HG02678 (cell line): Measurements from ENCODE around the gene PRKACG.
A peak's percentile ranks its signal among the peaks of the same experiment; 100 is the strongest.

ENCODE experiments used
- ATAC-seq: cut with Tn5 transposase; IDR thresholded peaks from one replicate; pipeline ENCODE4 v1.9.1; 2021; ENCODE audit warnings: mild to moderate bottlenecking, moderate library complexity; ENCODE audit not compliant: unreplicated experiment

Gene PRKACG

DNA sequence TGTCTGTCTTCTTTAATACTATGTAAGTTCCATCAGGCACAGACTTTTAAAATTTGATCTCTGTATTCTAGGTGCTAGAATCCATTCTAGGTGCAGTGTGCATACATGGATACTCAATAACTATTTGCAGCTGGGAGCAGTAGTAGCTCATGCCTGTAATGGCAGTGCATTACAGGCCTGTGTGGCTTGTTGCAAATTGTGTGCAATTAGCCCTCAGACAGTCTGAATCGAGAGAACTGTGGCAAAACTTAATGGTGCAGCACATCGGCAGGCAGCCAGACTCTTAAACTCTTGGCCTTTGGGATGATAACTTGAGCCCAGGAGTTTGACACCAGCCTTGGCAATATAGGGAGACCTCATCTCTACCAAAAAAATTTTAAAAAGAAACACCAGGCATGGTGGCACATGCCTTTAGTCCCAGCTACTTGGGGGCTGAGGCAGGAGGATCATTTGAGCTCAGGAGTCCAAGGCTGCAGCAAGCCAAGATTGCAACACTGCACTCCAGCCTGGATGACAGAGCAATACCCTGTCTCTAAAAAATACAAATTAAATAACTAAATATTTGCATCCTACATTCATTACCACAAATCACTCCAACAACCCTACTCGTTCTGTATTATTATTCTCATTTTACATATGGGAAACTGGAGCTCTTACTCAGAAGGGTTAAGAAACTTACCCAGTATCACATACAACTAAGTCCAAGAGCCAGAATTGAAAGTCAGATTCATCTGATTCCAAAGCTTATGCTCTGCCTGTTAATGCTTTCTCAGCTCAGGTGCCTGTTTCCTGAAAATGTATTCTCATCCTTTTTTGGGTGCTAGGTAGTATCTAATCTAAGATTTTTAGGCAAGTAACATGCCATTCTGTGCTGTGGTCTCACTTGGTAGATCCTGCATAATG lies 30.1 kb downstream of the PRKACG start:
- no peak for ATAC-seq

DNA sequence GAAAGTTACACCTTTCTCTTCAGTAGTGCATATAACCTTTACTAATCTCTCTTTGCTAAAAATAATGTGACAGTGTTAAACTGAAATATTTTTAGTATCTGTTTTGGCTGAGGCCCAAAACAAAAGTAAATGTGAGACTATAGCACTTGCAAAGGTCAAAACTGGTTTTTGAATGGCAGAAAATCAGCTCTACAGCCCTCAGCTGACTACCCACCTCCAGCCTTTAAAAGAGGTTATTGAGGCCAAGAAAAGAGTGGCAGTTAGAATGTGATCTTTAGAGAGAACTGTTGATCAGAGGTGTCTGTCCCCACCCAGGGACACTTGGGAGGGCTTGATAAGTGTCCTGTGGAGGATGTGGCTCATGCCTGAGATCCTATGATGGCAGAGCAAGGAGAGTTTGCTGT lies 30.9 kb downstream of the PRKACG start:
- ATAC-seq: peak; percentile 37

DNA sequence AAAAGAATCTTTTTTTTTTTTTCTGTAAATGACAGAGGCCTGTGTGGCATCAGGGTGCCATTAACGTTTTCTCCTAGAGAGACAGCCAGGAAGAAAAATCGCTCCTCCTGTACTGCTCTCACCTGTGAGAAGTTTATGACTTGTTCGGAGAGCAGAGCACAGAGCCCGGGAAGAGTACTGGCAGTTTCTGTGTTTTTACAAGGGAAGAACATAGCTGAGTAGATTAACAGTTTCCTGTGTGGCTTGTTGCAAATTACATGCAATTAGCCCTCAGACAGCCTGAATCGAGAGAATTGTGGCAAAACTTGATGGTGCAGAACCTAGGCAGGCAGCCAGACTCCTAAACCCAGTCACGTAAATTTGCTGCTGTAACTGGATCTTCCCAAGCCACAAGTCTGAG lies 32.1 kb downstream of the PRKACG start:
- ATAC-seq: peak; percentile 54

DNA sequence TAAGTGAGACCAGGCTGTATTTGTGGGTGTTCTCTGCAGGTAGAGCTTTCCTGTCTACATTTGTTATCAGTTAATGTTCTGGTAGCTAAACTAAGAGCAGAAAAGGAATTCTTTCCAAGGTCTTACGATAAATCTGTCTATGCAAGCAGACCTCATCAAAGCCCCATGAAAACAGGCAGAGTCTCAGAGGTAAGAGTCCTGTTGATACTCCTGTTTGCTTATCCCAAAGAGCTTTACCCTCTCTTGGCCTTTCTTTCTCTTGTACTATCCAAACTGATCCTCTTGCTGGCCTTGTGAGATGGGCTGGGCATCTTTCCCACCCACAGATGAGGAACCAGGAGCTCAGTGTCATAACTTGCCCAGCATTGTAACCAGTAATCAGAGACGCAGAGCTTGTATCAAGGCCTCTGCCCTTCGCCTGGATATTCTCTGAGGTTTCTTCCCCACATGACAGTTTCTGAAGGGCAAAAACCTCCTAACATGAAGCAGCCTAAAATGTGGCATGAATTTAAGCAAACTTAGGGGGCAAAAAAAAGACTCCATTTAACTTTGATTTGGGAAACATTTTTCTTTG lies 33.5 kb downstream of the PRKACG start:
- no peak for ATAC-seq

DNA sequence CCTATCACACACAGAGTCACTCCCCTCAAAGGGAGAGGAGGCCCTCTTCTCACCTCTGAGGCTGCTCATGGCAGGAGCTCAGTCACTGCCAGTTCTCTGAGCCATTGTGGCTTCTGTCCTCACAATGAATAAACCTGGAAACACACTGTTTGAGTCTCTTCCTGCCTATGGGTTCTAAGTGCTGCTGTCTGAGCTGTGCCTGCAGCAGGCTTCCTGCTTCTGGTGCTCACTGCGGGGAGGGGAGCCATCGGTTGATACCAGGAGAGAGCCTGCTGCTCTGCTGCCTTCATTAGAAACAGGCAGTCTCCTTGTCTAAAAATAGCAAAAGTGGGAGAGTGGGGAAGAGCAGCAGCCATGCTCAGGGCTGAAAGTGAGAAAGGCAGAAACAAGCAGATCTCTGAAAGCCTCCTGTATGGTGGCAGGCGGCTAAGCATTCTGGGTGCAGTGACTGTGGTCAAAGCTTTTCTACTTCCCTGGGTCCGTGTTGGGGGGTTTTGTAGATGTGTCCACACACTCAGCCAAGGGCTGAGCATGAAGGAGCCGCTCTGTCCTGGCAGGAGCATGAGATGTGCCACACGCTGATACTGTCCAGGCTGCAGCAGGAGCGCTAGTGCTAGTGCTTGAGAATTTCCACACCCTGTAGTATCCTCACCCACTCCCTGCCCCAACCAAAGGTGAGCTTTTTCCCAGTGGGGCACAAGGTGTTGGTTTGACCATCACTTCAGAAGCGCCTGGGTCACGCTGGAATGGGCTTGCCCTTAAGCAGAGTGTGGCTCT lies 34.2 kb downstream of the PRKACG start:
- no peak for ATAC-seq

DNA sequence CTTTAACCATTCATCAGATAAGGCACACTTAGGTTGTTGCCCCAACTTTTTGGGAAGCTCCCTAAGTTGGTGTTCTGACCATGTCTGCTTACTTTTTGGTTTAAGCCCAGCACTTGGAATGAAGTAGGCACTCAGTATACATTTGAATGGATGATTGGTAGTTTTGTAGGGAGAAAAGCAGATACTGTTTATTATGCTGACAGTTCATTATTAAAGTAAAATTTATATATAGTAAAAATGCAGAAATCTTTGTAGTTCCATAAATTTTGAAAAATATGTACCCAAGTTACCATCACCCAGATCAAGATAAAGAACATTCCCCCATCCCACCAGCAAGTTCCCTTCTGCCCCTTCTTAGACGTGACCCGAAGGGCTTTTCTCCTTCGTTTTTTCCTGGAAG lies 35.4 kb downstream of the PRKACG start:
- ATAC-seq: no peak

DNA sequence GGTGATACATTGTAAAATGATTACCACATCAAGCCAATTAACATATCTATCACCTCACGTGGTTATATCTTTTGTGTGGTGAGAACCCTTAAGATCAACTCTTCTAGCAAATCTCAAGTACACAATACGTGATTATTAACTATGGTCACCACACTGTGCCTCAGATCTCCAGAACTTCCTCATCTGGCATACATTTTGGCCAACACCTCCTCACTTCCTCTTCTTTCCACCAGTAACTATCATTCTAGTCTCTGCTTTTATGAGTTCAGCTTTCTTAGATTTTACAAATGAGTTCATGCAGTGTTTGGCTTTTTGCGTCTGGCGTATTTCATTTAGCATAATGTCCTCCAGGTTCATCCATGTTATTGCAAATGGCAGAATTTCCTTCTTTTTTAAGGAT lies 35.8 kb downstream of the PRKACG start:
- peak; percentile 18 for ATAC-seq

DNA sequence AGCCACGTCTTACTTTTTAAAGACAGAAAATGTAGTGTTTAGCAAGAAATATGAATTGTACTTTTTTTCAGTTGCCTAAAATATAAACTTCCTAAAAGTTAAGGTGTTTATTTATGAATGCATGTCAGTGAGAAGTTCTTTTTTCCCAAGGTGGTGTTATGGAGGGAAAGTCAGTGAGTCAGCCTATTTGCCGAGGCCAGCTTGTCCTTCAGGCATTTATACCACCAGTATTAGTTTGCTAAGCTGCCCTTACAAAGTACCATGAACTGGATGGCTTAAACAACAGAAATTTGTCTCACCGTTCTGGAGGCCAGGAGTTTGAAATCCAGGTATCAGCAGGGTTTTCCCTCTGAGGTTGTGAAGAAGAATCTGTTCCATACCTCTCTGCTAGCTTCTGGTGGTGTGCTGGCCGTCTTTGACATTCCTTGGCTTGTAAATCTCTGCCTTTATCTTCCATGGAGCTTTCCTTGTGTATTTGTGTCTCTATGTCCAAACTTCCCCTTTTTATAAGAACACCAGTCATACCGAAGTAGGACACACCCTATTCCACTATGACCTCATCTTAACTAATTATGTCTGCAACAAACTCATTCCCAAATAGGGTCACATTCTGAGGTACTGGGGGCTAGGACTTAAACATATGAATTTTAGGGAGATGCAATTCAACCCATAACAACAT lies 38.4 kb downstream of the PRKACG start:
- ATAC-seq: no peak

DNA sequence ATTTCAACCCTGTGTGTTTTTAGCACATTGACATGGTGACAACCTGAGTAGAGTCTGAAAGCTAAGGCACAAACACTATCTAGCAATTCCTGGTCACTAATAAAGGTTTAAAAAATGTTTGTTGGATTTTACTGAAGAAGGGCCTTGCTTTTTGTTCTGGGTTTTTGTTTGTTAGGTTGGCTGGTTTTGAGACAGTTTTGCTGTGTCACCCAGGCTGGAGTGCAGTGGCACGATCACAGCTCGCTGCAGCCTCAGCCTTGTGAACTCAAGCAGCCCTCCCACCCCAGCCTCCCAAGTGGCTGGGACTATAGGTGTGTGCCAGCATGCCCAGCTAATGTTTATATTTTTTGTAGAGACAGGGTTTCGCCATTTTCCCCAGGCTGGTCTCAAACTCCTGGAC lies 39.0 kb downstream of the PRKACG start:
- ATAC-seq: no peak

DNA sequence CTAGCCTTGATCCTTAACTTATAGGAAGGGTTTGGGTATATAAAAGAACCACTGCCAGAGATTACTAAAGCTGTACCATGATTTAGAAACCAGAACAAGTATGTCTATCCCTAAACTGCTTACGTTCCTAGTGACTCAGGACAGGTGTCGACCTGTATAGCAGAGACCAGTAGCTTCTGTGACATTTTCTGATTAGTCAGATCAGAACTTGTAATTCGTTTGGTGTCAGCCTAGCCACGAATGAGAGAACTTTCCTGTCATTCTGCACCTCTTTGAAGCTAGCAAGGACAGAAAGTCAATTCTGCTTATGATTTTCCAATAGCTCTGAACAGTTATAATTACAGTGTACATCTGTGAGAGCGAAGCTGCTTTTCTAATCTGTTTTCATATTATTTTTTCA lies 39.5 kb downstream of the PRKACG start:
- ATAC-seq: peak; percentile 81

DNA sequence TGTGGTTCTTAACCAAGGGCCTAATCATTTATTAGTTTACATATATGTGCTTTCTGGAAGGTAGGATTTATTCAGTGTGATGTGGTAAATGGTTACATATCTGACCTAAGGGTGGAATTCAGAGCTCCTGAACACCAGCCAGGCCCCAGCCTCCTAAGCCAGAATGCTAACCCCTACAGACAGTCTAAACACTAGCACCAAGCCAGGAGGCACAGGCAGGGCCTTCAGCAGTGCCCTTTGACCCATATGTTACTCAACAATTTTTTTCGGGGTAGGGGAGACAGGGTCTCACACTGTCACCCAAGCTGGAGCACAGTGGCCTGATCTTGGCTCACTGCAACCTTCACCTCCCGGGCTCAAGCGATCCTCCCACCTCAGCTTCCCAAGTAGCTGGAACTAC lies 40.3 kb downstream of the PRKACG start:
- no peak for ATAC-seq

DNA sequence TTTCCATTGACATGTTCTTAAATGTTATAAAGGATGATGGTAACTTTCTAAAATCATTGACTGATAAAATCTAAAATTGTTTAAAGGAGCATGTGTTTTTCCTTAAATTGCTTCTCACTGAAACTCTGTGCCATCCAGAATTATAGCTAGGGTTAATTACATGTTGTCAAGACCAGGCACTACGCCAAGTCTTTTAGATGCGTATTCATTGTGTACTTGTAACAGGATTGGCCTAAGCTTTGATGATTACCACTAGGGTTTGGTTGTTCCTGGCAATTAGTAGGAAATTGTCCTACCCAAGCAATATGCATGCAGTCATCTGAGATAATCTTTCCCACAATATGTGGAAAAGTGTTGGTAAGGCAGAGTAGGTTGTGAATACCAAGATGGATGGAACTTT lies 43.8 kb downstream of the PRKACG start:
- ATAC-seq: no peak

DNA sequence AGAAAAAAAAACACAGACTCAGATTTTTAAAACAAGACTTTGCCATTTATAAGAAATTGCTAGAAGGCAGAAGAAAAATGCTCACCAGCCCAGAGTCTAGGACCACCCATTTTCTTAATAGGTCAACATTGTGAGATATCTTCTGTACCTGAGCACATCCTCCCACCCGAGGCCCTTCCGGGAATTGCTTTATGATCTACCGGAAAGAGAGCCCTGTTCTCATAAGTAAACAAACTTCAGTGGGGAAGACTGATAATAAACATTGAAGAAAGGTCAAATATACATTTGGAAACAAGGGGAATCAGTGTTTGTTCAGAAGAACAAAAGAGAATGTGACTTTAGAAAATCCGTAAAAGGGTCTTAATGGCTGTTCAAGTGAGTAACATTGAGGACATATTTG lies 44.4 kb downstream of the PRKACG start:
- no peak for ATAC-seq

DNA sequence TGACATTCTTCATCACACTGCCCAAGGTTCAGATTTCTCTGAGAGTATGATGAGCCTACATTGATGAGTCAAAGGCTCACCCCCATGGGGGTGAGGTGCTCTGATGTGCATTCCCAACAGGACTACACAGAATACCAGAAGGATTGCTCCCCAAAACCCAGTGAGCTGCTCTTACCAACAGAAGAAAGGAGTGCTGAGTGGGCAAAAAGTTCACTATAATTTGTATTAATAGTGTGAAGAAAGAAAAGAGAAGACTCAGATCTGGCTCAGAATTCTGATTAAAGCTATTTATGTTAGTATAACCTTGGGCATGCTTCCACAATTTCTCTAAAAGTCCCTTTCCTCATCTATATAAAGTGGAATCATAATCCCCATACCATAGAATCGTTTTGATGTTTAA lies 46.1 kb downstream of the PRKACG start:
- no peak for ATAC-seq

DNA sequence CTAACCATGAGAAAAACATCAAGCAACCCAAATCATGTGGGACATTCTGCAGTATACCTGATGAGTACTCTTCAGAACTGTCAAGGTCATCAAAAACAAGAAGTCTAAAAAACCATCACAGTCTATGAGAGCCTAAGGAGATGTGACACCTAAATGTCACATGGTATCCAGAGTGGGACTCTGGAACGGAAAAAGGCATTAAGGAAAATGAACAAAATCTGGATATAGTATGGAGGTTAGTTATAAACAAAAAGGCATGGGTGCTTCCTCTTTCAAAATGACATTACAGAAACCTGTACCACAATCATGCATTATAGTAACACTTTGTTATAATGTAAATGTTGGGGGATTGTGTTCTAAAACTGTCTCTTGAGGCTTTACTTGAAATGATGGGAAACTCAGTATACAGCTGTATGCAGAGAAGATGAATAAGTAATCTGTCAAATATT lies 47.4 kb downstream of the PRKACG start:
- peak; percentile 74 for ATAC-seq

DNA sequence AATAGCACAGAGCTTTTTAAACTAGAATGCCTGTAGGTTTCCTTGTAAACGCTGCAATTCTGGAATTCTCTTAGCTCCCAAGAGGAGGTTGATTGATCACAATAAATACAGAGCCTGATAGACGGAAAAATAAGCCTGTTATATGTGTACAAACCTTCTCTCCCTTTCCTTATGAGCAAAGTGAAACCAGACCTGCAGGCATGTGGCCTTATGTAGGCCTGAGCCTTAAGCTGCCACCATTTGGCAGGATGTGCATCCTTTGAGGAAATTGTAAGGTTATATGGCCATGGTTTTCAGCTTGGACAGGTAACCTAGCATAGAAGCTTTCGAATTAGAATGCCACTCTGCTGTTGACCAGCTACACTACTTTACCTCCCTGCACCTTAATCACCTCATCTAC lies 49.1 kb downstream of the PRKACG start:
- ATAC-seq: no peak

DNA sequence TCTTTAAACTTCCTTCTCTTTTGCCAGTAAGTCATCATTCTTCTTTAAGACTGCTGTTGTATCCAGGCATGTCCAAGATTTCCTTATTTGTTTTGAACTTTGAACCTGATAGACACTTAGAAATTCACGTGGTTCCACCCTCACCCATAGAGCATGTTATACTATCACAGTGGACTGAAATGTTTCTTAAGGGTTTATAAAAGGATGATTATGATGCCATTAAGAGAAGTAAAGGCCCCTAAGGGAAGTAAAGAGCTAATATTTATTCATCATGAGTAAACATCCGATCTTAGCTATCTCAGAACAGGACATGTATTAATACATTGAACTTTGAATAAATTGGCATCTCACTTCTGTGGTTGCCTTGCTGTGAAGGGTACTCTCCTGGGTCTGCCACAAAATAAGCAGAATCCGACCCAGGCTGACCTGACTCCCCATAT lies 49.8 kb downstream of the PRKACG start:
- no peak for ATAC-seq

DNA sequence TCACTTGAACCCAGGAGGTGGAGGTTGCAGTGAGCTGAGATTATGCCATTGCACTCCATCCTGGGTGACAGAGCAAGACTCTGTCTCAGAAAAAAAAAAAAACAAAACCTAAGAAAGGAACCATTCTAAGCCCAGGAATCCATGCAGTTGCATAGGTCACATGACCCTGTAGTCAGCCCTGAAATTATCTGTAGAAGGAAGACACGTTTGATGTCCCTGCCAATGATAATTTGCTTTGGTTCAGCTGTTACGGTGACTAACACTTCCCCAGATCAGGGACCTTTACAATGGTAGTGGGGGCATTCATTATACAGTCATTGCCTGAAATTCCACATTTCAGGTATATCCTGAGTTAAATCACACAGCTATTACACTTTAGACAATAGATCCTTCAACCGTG lies 50.5 kb downstream of the PRKACG start:
- no peak for ATAC-seq
